ENCODE data around the gene MYO7A.

Gene MYO7A

GRCh38 chr11:77181799-77182541 lies 53.9 kb downstream of the MYO7A start:
- no peak for DNase-seq (ENCODE audit: insufficient read length, low spot score)
- no peak for FAIRE-seq
- TF ChIP-seq CTCF (IDR thresholded peaks at IDR 0.05; ENCODE audit: insufficient read depth, missing control alignments): no peak

- no peak for FAIRE-seq
- TF ChIP-seq CTCF (IDR thresholded peaks at IDR 0.05; ENCODE audit: insufficient read depth, missing control alignments): no peak
- DNase-seq (ENCODE audit: insufficient read length, low spot score): no peak
Measured at GRCh38 chr11:77182542-77183430, 54.7 kb downstream of the MYO7A start.

- DNase-seq (ENCODE audit: insufficient read length, low spot score) (no peak), FAIRE-seq (no peak)
- TF ChIP-seq CTCF (IDR thresholded peaks at IDR 0.05; ENCODE audit: insufficient read depth, missing control alignments): no peak
Measured at GRCh38 chr11:77183431-77183984, 55.5 kb downstream of the MYO7A start.

- DNase-seq (ENCODE audit: insufficient read length, low spot score) (no peak), FAIRE-seq (no peak)
- no peak for TF ChIP-seq CTCF (IDR thresholded peaks at IDR 0.05; ENCODE audit: insufficient read depth, missing control alignments)
Measured at GRCh38 chr11:77184136-77184860, 56.3 kb downstream of the MYO7A start.

- no peak for TF ChIP-seq CTCF (IDR thresholded peaks at IDR 0.05; ENCODE audit: insufficient read depth, missing control alignments)
- DNase-seq (ENCODE audit: insufficient read length, low spot score) (no peak), FAIRE-seq (no peak)
Measured at GRCh38 chr11:77186302-77186701, 58.3 kb downstream of the MYO7A start.

GRCh38 chr11:77187111-77187750 lies 59.2 kb downstream of the MYO7A start:
- DNase-seq (ENCODE audit: insufficient read length, low spot score) (no peak), FAIRE-seq (no peak)
- TF ChIP-seq CTCF (IDR thresholded peaks at IDR 0.05; ENCODE audit: insufficient read depth, missing control alignments): no peak

Measured in D721Med (cell line).